HEK293 (cell line): Measurements from ENCODE around the gene DAP.

Source experiments
- CTCF ChIA-PET: fragments of 350-600 bp; formaldehyde crosslinking; extraction: SDS; loops from one replicate; lab custom pipeline; 2021; ENCODE audit warnings: antibody characterized with exemption; lab: Yijun Ruan, JAX
- POLR2A ChIA-PET: fragments of 300-600 bp; formaldehyde crosslinking; extraction: SDS; loops from one replicate; lab custom pipeline; 2020; ENCODE audit warnings: antibody characterized with exemption, inconsistent platforms; lab: Yijun Ruan, JAX
- H3K27ac ChIP-seq: fragments of 200-500 bp; sonication (Bioruptor generic); 2 replicates; pipeline ENCODE4 v1.5.1; 2014; ENCODE audit warnings: low read depth, low read length, control low read depth, inconsistent platforms; ENCODE audit errors: extremely low read depth
- H3K36me3 ChIP-seq, 2 experiments: fragments of 200-500 bp in 1 of 2; sonication (Bioruptor generic) in 1 of 2; 1 replicate in 1 of 2; 2 replicates in 1 of 2; pipeline ENCODE4 v1.5.1; 2014 to 2017; ENCODE audit warnings: inconsistent platforms in 2 of 2, low read length in 2 of 2; ENCODE audit not compliant: control insufficient read depth in 2 of 2, insufficient read depth in 1 of 2
- H3K4me1 ChIP-seq: fragments of 200-500 bp; sonication (Bioruptor generic); 2 replicates; pipeline ENCODE4 v1.5.1; 2014; ENCODE audit warnings: mild to moderate bottlenecking, low read length, inconsistent platforms; ENCODE audit not compliant: control insufficient read depth, insufficient read depth
- H3K4me3 ChIP-seq: 2 replicates; pipeline ENCODE4 v1.5.1; 2011; ENCODE audit warnings: low read depth, mild to moderate bottlenecking, control low read depth, low read length, moderate library complexity
- H3K9me3 ChIP-seq: fragments of 200-500 bp; sonication (Bioruptor generic); 2 replicates; pipeline ENCODE4 v1.5.1; 2014; ENCODE audit warnings: low read depth, low read length, inconsistent platforms; ENCODE audit not compliant: control insufficient read depth, insufficient read depth
- HIC1 ChIP-seq: fragments of 450-650 bp; formaldehyde crosslinking; IDR thresholded peaks from 2 replicates; pipeline ENCODE4 v1.5.1; 2016; ENCODE audit warnings: missing biosample characterization, missing genetic modification characterization
- PRDM10 ChIP-seq: fragments of 450-650 bp; formaldehyde crosslinking; IDR thresholded peaks from 2 replicates; pipeline ENCODE4 v1.5.1; 2016; ENCODE audit warnings: missing biosample characterization, missing genetic modification characterization
- SETDB1 ChIP-seq: IDR thresholded peaks from one replicate; pipeline ENCODE4 v1.6.1; 2017; ENCODE audit warnings: mild to moderate bottlenecking, low read length, moderate library complexity, mixed read lengths; ENCODE audit not compliant: insufficient read length
- ZNF10 ChIP-seq: fragments of 450-650 bp; formaldehyde crosslinking; IDR thresholded peaks from 2 replicates; pipeline ENCODE4 v1.5.1; 2017; ENCODE audit warnings: missing biosample characterization, missing genetic modification characterization
- ZNF121 ChIP-seq: fragments of 450-650 bp; formaldehyde crosslinking; IDR thresholded peaks from 2 replicates; pipeline ENCODE4 v1.5.1; 2016; ENCODE audit warnings: missing biosample characterization, missing genetic modification characterization
- ZNF133 ChIP-seq: fragments of 450-650 bp; formaldehyde crosslinking; IDR thresholded peaks from 2 replicates; pipeline ENCODE4 v1.5.1; 2016; ENCODE audit warnings: missing biosample characterization, missing genetic modification characterization
- ZNF146 ChIP-seq: fragments of 450-650 bp; formaldehyde crosslinking; IDR thresholded peaks from 2 replicates; pipeline ENCODE4 v1.5.1; 2016; ENCODE audit warnings: missing biosample characterization, missing genetic modification characterization
- ZNF394 ChIP-seq: fragments of 450-650 bp; formaldehyde crosslinking; IDR thresholded peaks from 2 replicates; pipeline ENCODE4 v1.5.1; 2016; ENCODE audit warnings: missing biosample characterization, missing genetic modification characterization, mild to moderate bottlenecking, moderate library complexity, borderline replicate concordance
- ZNF473 ChIP-seq: fragments of 450-650 bp; formaldehyde crosslinking; IDR thresholded peaks from 2 replicates; pipeline ENCODE4 v1.5.1; 2017; ENCODE audit warnings: missing biosample characterization, missing genetic modification characterization
- ZNF544 ChIP-seq: fragments of 450-650 bp; formaldehyde crosslinking; IDR thresholded peaks from 2 replicates; pipeline ENCODE4 v1.5.0; 2017; ENCODE audit warnings: missing biosample characterization, missing genetic modification characterization
- ZNF626 ChIP-seq: fragments of 450-650 bp; sonication (Bioruptor Pico); formaldehyde crosslinking; IDR thresholded peaks from 2 replicates; pipeline ENCODE4 v1.5.1; 2018; ENCODE audit warnings: missing biosample characterization, missing genetic modification characterization, inconsistent platforms
- ZNF777 ChIP-seq: fragments of 450-650 bp; formaldehyde crosslinking; IDR thresholded peaks from 2 replicates; pipeline ENCODE4 v1.5.1; 2017; ENCODE audit warnings: missing biosample characterization, missing genetic modification characterization, borderline replicate concordance
- ZNF785 ChIP-seq: fragments of 450-650 bp; formaldehyde crosslinking; IDR thresholded peaks from 2 replicates; pipeline ENCODE4 v1.5.1; 2016; ENCODE audit warnings: missing biosample characterization, missing genetic modification characterization

DAP gene

GRCh38 chr5:10674096-10674495, 86.9 kb downstream of the DAP start (continued):
- TF ChIP-seq PRDM10 (no peak), ZNF133 (tag by site-specific recombination) (no peak)

- no peak for TF ChIP-seq ZNF785 (tag by site-specific recombination)
- TF ChIP-seq ZNF777 (tag by site-specific recombination) = no peak
- Histone ChIP-seq H3K27ac (no peak overlapping the region), H3K4me3 (no peak overlapping the region), H3K9me3 (no peaks in the 10 kb centered on the region), H3K4me1 (no peaks in the 10 kb centered on the region), H3K36me3 (peaks cover 0 to 10% of the 10 kb centered on the region in 2 experiments; a peak in 1 of 3 replicates)
- ChIA-PET POLR2A (no interaction called here), CTCF (interaction anchor here (0.6 kb wide), 1 partner anchor 22 kb away, joined by 4 read pairs; no protein-coding TSS in a partner anchor)
Measured at GRCh38 chr5:10673407-10673806, 87.6 kb downstream of the DAP start.

- Histone ChIP-seq H3K36me3 (peaks cover 0 to 6% of the 10 kb centered on the region in 2 experiments; a peak in 1 of 3 replicates), H3K9me3 (no peaks in the 10 kb centered on the region), H3K4me1 (no peaks in the 10 kb centered on the region), H3K4me3 (no peak overlapping the region), H3K27ac (no peak overlapping the region)
- POLR2A ChIA-PET = no interaction called here
- TF ChIP-seq ZNF626 (no peak), ZNF473 (no peak), SETDB1 (no peak), ZNF394 (tag by site-specific recombination) (no peak), ZNF544 (tag by site-specific recombination) (no peak), ZNF121 (no peak), ZNF146 (no peak)
- CTCF ChIA-PET = no interaction called here
Measured at GRCh38 chr5:10673017-10673389, 88.0 kb downstream of the DAP start.

- H3K36me3 ChIP-seq = no peaks in the 10 kb centered on the region
- no peaks in the 10 kb centered on the region for H3K9me3 ChIP-seq
- CTCF ChIA-PET = interaction anchor here (1.0 kb wide), 1 partner anchor 17 kb away, joined by 3 read pairs; no protein-coding TSS in a partner anchor
- H3K4me3 ChIP-seq = no peak overlapping the region
- POLR2A ChIA-PET = no interaction called here
- H3K27ac ChIP-seq = no peak overlapping the region
- no peaks in the 10 kb centered on the region for H3K4me1 ChIP-seq
- TF ChIP-seq HIC1 (tag by site-specific recombination) (no peak), ZNF10 (tag by site-specific recombination) (peak; percentile 96)
Measured at GRCh38 chr5:10672146-10673016, 88.7 kb downstream of the DAP start.
